IPS-11a (cell line): ENCODE results near the gene PLCB1.
"Not testable (repeated sequence)": the region's sequence is repeated elsewhere in the genome, so short reads cannot be mapped to it uniquely, and the experiment has no call there.

Experiments
- H3K4me3 ChIP-seq: one replicate; pipeline ENCODE4 v1.5.1; 2013; ENCODE audit warnings: low read depth, low read length, control low read depth

The PLCB1 gene

GRCh38 chr20:8798505-8798904 is 666.4 kb downstream of the PLCB1 start:
- H3K4me3 ChIP-seq = no peak overlapping the region

- no peak overlapping the region for H3K4me3 ChIP-seq
Measured at GRCh38 chr20:8800089-8800488, 668.0 kb downstream of the PLCB1 start.

GRCh38 chr20:8801686-8802085 is 669.6 kb downstream of the PLCB1 start:
- H3K4me3 ChIP-seq = no peak overlapping the region

- no peak overlapping the region for H3K4me3 ChIP-seq
Measured at GRCh38 chr20:8803065-8803464, 671.0 kb downstream of the PLCB1 start.

GRCh38 chr20:8803941-8804340 is 671.9 kb downstream of the PLCB1 start:
- H3K4me3 ChIP-seq = no peak overlapping the region

GRCh38 chr20:8805737-8806442 is 673.8 kb downstream of the PLCB1 start:
- H3K4me3 ChIP-seq = no peak overlapping the region

- no peak overlapping the region for H3K4me3 ChIP-seq
Measured at GRCh38 chr20:8807480-8808201, 675.6 kb downstream of the PLCB1 start.

- H3K4me3 ChIP-seq = no peak overlapping the region
Measured at GRCh38 chr20:8808202-8808535, 676.1 kb downstream of the PLCB1 start.

- no peak overlapping the region for H3K4me3 ChIP-seq
Measured at GRCh38 chr20:8809107-8809953, 677.3 kb downstream of the PLCB1 start.

- no peak overlapping the region for H3K4me3 ChIP-seq
Measured at GRCh38 chr20:8811801-8812594, 679.9 kb downstream of the PLCB1 start.

GRCh38 chr20:8812817-8813216 is 680.8 kb downstream of the PLCB1 start:
- no peak overlapping the region for H3K4me3 ChIP-seq

GRCh38 chr20:8815208-8815607 is 683.1 kb downstream of the PLCB1 start:
- no peak overlapping the region for H3K4me3 ChIP-seq

GRCh38 chr20:8829256-8829655 is 697.2 kb downstream of the PLCB1 start:
- H3K4me3 ChIP-seq = no peak overlapping the region

- not testable (repeated sequence) for H3K4me3 ChIP-seq
Measured at GRCh38 chr20:8834294-8834693, 702.2 kb downstream of the PLCB1 start.

- H3K4me3 ChIP-seq = no peak overlapping the region
Measured at GRCh38 chr20:8834851-8835250, 702.8 kb downstream of the PLCB1 start.

- H3K4me3 ChIP-seq = no peak overlapping the region
Measured at GRCh38 chr20:8837396-8837795, 705.3 kb downstream of the PLCB1 start.

GRCh38 chr20:8842525-8842924 is 710.5 kb downstream of the PLCB1 start:
- H3K4me3 ChIP-seq = no peak overlapping the region

GRCh38 chr20:8844179-8844578 is 712.1 kb downstream of the PLCB1 start:
- no peak overlapping the region for H3K4me3 ChIP-seq

GRCh38 chr20:8849990-8850389 is 717.9 kb downstream of the PLCB1 start:
- H3K4me3 ChIP-seq = no peak overlapping the region

GRCh38 chr20:8851446-8851845 is 719.4 kb downstream of the PLCB1 start:
- no peak overlapping the region for H3K4me3 ChIP-seq

GRCh38 chr20:8851919-8852318 is 719.9 kb downstream of the PLCB1 start:
- H3K4me3 ChIP-seq = not testable (repeated sequence)
